Measurements from ENCODE around the gene NQO2.
"Not testable (repeated sequence)": the region's sequence is repeated elsewhere in the genome, so short reads cannot be mapped to it uniquely, and the experiment has no call there.

NQO2 gene

DNA sequence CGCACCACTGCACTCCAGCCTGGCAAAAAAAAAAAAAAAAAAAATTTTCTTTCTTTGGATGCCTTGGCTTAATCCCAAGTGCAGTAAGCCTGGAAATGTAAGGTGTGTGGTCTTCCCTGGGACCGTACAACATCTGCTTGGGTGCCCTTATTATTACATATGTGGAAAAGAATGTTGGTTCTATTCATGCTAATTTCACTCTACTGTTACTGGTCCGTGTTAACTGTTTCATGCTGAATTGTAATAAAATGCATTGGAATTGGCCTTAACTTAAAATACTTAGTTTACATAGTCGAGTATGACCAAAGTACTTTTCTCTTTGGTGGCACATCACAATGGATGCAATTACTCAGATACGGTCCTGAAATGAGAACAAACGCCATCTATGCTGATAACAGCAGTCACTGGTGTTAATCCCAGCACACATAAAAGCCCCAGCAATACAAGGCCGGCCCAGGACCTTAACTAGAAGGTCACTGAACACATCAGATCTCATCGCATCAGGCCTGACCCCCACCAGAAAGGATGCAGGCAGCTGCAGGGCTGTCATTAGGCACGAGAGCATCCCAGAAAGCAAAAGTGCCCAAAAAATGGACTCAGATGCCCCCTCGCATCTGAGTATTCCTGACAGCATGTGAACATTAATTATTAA, 29.5 kb upstream of the NQO2 start:
- no peak for DNase-seq (ENCODE audit: low spot score)

DNA sequence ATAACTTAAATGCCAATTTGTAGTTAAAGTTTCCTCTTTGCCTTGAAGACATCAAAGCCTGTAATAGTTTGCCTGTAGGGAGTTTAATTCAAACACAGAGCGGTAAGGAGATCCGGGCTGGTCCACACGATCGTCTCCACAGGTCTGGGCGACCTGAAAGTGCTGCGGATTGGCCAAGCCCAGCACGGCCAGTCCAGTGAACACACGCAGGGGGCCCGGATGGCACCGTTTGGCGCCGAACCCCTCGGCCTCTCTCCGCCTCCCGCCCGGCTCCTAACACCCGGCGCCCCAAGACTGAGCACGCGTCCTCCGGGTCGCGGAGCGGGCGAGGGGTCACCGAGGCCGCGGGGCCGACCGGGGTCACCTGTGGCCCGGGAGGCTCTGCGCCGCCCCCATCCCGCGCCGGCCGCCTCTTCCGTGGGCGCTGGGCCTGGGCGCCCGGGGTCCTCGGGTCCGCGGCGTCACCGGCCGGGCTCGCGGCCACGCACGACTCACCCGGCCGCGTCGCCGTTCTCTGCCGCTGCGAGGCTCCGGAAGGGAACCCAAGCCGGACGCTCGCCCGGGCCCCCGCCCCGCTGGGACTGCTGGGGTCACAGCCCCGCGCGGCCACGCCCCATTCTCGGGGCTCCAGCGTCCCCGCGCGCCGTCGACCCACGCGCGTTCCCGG, 28.8 kb upstream of the NQO2 start:
- peak; percentile 49 for DNase-seq (ENCODE audit: low spot score)

DNA sequence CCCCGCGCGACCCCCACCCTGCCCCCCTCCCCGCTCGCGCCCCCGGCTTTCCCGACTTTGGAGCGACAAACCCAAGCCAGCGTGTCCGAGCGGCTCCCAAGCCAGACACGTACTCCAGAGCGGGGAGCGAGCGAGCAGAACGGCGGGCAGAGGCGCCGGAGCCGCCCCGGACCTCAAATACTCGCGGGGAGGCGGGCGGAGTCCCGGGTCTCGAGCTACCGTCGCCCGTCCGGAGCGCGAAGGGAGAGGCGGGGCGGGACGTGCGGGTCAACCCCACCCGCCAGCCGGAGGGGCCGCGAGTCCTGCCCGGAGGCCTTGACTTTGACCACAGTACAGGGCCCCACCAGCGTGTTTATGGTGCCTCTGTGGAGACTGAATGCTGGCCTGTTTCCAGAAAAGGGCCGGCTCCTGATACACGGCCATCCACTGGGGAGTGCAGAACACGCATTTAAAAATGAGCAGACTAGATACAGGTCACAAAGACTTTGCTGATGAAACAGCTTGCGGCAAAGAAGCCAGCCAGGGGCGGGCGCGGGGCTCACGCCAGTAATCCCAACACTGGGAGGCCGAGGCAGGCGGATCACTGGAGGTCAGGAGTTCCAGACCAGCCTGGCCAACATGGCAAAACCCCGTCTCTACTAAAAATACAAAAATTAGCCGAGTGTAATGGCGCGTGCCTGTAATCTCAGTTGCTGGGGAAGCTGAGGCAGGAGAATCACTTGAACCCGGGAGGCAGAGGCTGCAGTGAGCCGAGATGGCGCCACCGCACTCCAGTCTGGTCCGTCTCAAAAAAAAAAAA, 28.1 kb upstream of the NQO2 start, which contains the start of gene SERPINB6:
Gene SERPINB6, minus strand, starts transcription at position 148 of the 799 bp plus-strand sequence. CDS start 12,235 bp downstream, outside the sequence.
- peak; percentile 54 for DNase-seq (ENCODE audit: low spot score)

DNA sequence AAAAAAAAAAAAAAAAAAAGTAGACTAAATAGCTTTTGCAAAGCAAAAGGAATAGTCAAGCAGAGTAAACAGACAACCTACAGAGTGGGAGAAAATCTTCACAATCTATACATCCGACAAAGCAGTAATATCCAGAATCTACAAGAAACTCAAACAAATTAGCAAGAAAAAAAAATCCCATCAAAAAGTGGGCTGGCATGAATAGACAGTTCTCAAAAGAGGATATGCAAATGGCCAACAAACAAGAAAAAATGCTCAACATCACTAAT, 27.5 kb upstream of the NQO2 start:
- not testable (repeated sequence) for DNase-seq (ENCODE audit: low spot score)

DNA sequence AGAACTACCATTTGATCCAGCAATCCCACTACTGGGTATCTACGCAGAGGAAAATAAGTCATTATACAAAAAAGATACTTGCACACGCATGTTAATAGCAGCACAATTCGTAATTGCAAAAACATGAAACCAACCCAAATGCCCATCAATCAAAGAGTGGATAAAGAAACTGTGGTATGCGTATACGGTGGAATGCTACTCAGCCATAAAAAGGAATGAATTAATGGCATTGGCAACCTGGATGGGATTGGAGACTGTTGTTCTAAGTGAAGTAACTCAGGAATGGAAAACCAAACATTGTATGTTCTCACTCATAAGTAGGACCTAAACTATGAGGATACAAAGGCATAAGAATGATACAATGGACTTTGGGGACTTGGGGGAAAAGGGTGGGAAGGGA, 27.0 kb upstream of the NQO2 start:
- DNase-seq (ENCODE audit: low spot score): not testable (repeated sequence)

DNA sequence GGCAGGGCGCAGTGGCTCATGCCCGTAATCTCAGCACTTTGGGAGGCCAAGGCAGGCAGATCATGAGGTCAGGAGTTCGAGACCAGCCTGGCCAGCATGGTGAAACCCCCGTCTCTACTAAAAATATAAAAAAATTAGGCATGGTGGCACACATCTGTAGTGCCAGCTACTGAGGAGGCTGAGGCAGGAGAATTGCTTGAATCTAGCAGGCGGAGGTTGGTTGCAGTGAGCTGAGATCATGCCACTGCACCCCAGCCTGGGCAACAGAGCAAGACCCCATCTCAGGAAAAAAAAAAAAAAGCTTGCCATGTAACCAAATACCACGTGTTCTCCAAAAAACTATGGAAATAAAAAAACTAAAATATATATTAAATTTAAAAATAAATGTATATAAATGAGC, 26.5 kb upstream of the NQO2 start:
- DNase-seq (ENCODE audit: low spot score): not testable (repeated sequence)

DNA sequence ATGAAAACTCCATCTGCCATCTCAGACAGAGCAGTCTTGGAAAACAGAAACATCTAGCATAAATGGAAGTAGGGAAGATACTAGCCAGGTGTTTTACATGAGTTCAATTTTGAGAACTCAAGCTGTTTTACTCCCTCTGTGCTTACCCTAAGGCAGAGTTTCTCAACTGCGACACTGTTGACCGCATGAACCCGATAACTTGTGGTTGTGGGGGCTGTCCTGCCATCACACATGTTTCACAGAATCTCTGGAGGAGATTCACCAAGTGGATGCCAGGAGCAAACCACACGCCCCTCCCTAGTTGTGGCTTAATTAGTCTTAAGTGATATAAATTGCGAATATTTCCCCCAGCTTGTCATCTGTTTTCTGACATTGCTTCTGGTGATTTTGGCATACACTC, 26.0 kb upstream of the NQO2 start:
- peak; percentile 53 for DNase-seq (ENCODE audit: low spot score)

DNA sequence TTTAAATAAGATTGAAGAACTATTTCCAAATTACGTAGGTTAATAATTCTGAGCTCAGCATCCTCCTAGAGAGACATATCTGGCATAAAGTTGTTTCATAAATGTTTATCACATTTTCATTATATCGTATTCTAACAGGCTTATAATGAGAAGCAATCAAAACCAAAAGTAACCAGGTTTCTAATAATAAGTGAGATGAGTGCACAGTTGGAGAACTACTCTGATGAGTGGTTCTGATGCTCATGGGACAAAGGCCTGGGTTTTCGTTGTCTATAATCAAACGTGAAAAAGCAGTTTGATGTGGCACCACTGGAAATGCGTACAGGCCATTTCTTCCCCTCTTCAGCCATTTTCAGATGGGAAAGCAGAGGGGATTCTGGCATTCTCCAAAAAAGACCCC, 23.6 kb upstream of the NQO2 start:
- no peak for DNase-seq (ENCODE audit: low spot score)

DNA sequence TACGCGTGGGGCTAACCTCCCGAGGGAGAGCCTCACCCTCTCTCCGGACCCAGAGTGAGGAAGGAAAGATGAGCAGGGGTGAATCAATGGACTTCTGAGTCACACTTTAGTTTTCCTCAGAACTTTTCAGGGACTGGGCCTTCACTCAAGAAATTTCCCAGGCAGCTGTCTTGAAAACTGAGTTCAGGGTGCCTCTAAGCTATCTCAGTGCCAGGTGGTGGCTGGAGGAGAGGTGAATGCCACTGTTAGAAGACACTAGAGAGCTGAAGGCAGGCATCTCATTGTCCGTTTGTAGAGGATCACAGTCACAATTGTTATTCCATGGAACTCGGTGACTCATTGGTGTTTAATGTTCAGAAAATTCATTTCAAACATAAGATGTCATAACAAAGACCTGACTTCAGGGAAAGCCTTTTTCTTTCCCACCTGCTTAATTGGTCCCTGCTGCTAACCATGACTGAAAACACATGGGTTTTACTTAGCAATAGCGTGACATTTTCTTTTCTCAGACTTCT, 23.1 kb upstream of the NQO2 start:
- no peak for DNase-seq (ENCODE audit: low spot score)

DNA sequence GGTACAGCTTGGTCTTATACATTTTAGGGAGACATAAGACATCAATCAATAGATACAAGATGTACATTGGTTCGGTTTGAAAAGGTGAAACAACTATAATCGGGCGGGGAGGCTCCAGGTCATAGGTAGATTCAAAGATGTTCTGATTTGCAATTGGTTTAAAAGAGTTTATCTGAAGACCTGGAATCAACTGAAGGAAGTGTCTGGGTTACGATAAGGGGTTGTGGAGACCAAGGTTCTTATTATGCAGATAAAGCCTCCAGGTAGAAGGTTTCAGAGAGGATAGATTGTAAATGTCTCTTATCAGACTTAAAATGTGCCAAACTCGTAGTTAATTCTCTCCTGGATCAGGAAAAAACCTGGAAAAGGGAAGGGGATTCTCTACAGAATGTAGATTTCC, 22.4 kb upstream of the NQO2 start:
- no peak for DNase-seq (ENCODE audit: low spot score)

DNA sequence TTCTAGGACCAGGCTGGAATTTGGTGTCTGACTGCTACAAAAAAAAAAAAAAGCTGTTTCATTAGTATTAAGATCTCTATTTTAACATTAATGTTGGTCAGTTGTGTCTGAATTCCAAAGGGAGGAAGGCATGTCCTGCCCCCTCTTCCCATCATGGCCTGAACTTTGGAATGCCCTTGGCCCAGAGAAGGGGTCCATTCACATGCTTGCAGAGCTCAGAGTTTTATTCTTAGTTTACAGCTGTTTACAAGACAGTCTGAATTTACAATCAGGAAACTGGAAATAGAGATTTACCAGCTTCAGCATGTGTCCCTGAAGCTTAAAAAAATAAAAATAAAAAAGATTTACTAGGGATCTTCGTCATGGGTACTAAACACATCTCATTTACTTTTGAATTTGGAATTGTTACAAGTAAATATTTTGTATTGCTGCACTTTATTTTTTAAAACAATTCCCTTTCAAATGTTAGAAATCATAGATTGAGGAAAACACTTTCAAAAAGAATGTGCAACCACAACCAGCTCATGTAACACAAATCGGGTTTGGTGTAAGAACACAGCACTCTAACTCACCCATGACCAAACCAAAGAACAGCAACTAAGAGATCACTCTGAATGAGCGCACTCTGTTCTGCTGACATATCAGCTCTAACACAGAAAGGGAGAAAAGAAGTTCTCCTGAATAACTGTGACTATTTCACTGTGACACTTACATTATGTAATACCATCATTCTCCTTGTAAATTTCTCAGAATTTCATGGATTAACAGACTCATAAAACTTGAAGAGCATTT, 21.7 kb upstream of the NQO2 start:
- DNase-seq (ENCODE audit: low spot score): no peak

DNA sequence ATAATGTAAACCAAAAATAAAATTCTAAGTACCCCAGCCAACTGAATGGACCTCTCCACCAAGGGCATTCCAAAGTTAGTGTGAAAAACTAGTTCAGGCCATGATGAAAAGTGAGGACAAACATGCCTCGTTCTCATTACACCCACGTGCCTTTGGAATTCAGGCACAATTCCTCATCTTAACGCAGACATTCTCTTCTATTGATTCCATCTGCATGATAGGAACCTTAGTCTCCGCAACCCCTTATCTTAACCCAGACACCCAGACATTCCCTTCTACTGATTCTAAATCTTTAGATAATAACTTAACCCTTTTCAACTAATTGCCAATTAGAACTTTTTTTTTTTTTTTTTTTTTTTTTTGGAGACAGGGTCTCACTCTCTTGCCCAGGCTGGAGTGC, 20.8 kb upstream of the NQO2 start:
- DNase-seq (ENCODE audit: low spot score): no peak

DNA sequence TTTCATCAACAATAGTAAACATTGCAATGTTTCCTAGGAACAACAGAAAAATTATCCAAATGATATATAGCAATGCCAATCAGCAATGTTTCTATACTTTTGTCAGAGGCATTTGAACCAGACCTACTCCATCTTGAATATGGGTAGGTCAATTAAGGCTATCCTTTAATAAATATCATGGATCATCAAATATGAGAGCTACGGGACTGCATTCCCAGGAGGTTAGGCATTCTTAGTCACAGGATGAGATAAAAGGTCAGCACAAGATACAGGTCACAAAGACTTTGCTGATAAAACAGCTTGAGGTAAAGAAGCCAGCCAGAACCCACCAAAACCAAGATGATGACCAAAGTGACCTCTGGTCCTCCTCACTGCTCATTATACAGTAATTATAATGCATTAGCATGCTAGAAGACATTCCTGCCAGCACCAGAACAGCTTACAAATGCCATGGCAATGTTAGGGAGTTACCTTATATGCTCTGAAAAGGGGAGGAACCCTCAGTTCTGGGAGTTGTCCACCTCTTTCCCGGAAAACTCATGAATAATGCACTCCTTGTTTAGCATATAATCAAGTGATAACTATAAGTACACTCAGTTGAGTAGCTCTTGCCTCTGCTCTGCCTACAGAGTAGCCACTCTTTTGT, 19.8 kb upstream of the NQO2 start:
- DNase-seq (ENCODE audit: low spot score): no peak

DNA sequence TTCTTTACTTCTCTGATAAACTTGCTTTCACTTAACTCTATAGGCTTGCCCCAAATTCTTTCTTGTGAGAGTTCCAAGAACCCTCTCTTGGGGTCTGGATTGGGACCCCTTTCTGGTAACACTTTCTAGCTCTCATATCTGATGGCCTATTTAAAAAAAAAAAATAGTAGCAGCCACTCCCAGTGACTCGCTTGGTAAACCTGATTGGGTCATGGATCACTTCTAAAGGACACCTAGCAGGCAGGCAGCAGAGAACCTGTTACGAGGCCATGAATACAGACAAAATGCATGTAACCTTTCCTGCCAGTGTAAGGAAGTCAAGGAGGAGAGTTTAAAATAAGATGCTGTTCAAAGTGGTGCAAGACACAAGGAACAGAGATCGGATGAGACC, 19.2 kb upstream of the NQO2 start:
- no peak for DNase-seq (ENCODE audit: low spot score)

DNA sequence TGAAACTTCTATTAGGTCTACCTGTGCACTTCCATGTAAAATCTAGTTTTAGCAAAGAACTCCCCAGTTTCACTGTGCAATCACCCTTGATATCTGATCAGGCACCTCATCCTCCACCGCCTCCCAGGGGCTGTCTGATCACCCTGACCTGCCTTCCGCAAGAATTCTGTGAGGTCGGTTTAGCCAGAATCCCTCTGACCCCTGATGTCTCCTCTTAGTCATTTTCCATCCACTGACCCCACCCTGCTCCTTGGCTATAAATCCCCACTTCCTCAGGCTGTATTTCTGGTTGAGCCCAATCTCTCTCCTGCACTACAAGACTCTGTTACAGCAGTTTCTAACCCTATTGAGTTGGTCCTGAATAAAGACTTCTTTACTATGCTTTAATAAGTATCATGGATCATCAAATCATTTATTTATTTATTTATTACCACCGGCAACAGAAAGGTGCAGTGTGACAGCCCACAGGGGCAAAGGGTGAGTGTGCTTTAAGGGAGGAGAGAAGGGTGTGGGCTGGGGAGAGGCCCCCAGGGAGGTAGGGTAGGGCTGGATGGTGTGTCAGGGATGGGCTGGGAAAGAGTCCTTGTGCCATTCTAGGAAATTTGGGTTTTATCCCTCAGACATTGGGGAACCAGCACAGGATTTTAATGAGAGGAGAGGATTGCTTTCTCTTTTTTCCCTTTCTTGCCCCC, 17.1 kb upstream of the NQO2 start:
- no peak for DNase-seq (ENCODE audit: low spot score)

DNA sequence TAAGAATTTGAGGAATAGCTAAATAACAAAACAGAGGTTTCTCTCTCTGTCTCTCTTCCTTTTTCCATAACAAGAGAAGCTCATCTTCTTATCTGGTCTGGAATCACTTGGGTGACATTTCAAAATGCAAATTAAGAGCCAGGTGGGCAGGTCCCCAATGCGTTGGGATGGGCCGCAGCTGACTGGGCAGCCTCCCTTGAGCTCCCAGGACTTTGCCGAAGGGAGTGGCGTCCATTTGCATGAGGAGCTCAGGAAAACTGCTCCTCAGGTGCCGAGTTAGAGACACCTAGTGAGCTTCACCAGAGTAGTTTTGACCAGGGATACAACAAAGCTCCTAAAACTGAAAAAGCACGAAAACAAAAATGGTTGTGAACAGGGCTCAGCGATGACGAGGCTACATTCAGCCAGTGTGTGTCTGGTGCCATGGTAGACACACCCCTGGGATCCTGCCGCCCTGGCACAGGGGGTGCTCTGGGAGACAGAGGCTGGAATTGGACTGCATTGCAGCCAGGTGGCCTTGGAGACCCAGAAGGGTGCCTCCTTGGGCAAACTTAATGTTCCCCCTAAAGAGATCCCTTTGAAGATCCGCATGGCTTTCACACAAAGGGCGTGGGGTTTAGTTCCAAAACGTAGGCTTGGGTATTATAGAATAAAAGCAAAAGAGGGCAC, 14.8 kb upstream of the NQO2 start:
- DNase-seq (ENCODE audit: low spot score): no peak

DNA sequence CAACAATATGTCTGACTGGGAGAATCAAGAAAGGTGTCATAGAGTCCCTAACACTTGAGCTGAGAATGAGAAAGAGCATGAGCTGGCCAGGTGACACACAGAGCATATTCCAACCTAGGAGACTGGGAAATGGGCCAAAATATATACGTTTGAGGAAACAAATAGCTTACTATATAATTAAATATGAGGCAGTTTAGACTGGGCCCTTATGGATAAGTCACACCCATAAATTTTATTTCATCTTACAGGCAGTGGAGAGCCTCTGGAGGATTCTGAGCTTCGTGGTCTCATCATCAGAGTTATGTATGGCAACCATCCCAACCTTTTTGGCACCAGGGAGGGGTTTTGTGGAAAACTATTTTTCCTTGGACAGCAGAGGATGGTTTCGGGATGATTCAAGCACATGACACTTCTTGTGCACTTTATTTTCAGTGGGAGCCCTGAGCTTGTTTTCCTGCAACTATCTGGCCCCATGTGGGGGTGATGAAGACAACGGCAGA, 12.9 kb upstream of the NQO2 start:
- DNase-seq (ENCODE audit: low spot score): no peak

DNA sequence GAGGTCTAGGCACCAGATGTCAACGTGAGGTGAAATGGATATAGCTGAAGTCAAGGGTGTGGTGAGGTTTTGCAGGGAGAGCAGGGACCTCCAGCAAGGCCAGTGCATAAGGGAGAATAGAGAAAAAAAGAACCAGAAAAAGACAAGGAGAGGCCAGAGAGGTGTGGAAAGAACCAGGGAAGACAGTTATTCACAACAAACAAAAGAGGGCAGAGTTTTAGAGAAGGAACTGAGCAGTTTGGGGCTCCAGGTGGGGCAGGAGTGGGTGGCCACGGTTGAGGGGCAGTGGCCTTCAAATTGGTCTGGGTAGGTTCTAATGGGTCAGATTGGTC, 11.6 kb upstream of the NQO2 start:
- no peak for DNase-seq (ENCODE audit: low spot score)

DNA sequence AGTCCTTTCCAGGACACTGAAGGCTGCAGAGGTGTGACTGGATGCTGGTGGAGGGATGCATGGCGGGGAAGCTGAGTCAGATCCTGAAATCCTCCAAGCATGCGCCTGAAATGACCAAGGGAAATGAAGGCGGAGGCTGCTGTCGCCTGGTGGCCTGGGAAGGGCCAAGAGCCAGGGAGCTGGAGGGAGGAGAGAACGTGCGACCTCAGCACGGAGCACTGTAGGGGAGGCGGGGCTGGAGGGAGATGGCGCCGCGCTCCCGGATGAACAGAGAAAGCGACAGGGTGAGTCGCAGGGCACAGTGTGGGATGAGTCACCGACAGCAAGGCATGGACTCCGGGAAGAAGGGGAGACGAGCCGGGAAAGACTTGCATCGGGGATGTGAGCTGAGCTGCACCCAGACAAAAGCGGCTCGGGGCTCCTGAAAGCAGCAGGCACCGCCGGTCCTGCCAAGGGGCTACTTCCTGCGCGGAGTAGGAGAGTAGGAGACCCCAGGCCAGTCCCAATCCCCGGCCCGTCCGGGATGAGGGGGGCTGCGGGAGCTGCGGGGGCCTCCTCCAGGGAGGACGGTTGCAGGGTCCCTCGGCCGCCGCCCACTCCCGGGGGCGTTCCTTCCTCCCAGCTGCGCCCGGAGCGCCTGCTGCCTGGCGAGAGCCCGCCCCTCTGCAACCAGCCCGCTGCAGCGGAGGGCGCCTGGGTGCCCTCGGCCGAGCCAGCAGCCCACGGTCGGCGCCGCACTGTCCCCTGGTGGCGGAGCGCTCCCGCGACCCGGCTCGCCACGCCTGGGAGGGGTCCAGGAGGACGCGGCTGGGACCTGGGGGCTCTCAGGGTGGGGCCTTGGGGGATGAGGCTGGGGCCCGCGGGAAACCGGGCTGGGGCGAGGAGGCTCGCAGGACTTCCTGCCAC, 11.0 kb upstream of the NQO2 start:
- peak; percentile 81 for DNase-seq (ENCODE audit: low spot score)
